G401 (cell line): ENCODE measurements around the gene HSPA4. TPM values are rescaled to one million over a fixed set of nuclear protein-coding genes. Genes with fewer than 3 reads are reported as not detected.

ENCODE experiments used
- DNase-seq: peaks from one replicate; pipeline ENCODE4 v3.0.0-alpha.2; 2015; ENCODE audit warnings: low spot score
- in situ Hi-C: cut with HindIII; loops from 2 replicates; pipeline ENCODE4 v1.10.0; 2016; ENCODE audit warnings: low sequenced_read_pairs, mixed read lengths
- total RNA-seq: library from RNA; depleted of rRNA; stranded (reverse); fragments of >200 nt; shearing (Covaris generic); gene quantifications from 2 replicates; pipeline ENCODE4 v1.2.3, GENCODE V29; 2014; rRNA removed

Gene HSPA4
- total RNA-seq, 1 experiment from 2014 or later: 267 TPM

DNA sequence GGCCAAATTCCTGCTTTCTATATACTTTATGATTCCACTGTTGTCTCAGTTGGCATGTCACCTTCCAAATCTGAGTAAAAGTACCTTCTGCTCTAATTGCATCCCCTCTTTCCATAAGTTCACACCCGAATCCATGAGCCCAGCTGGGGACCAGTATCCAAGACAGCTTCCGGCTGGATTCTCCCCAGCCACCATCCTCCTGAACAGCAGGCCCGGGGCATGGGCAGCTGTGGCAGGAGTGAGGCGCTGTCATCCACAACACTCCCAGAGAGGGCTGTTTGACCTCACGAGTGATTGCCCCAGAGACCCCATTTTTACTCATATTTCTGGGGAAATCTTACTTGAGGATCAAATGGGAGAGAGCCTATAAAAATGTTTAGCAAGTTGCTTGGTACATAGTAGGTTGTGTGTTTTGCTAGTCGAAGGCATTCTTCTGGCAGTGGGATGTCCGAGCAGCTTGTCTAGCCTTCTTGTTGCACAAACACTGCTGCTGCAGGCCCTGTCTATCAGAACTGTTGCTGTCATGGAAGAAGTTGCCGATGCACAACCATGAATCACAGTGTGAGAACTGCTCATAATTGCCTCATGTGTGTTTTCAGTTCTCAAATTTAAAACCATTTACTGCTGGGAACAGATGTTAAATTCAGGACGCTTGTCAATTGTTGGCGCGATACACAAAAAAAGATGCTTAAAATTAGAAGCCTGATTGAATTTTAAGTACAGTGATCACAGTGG, 93.8 kb downstream of the HSPA4 start:
- in situ Hi-C loops: no loop called here
- no peak for DNase-seq

- in situ Hi-C loops: no loop called here
- DNase-seq: no peak
These were observed 95.6 kb downstream of the HSPA4 start for GRCh38 chr5:133147411-133147810.

DNA sequence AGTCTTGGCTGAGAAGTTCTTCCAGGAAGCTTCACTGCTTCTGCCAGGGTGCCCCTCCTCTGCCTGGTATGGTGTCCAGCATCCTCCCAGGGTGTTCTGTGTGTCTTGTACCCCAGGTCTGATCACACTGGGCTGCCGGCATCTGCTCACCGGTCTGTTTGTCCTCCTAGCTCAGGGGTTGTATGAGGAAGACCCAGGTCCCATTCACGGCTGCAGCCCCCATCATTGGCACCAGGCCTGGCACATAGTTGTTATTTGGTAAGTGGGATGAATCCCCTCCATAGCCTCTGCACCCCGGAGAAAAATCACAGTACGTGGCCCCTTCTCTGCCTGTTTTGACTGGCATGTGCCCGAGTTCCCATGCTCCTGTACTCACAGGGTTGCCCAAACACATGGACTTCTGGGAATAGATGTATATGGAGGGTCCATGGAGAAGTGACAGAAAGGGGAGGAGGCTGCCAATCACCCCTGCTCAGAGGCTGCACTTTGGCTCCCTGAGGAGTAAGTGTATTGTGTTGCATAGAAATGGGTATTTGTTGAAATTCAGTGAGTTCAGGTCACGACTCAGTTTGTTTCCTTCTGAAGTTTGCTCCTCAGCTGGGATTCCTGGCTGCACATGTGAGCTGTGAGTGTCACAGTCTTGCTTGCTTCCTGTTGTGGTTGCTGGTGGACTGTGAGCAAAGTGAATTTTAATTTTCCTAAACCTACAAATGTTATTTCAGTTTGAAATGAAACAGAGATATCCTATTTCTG, 96.2 kb downstream of the HSPA4 start:
- no peak for DNase-seq
- in situ Hi-C loops: no loop called here

DNA sequence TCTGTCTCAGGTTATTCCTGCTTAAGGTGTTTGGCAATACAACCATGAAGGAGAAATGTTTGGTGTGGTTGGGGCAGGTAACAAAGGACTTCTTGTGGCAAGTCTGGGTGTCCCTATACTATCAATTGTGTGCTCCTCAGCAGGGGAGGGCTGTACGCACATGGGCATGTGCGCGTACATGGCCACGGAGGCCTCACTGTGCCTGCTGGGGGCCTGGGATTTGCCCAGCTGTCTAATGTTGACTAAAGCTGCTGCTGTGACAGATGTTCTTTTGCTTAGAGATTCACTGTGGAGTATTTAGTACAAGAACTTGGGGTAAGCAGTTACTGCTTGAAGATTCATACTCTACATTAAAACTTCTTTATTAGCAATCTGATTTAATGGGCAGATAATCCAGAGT, 97.5 kb downstream of the HSPA4 start:
- no peak for DNase-seq
- in situ Hi-C loops: no loop called here

DNA sequence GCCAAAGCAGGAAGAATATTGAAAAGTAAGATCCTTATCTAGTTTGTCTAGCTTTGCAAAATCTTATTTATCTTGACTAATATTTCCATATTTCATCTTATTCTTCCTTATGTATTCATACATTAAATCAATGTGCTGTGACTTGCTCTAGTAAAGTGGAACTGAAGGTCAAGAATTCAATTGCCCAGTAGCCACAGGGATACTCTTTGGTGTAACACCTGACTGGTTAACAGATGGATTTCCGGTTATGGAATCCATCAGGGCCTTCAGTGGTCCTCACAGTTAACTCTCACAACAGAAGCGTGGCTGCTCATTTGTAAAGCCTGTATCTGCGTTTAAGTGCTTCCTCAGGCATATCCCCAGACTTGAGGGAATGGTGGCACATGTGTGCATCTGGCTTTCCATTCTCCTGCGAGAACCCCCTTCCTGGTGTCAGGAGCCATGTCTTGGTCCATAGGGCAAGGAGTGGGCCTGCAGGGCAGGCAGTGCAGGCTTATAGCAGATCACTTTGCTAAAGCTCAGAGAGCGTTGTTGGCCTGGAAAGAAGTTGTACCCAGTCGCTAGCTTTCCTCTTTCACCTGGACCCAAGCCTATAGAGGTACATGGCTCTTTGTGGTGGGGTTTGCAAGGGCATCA, 99.2 kb downstream of the HSPA4 start:
- in situ Hi-C loops: no loop called here

DNA sequence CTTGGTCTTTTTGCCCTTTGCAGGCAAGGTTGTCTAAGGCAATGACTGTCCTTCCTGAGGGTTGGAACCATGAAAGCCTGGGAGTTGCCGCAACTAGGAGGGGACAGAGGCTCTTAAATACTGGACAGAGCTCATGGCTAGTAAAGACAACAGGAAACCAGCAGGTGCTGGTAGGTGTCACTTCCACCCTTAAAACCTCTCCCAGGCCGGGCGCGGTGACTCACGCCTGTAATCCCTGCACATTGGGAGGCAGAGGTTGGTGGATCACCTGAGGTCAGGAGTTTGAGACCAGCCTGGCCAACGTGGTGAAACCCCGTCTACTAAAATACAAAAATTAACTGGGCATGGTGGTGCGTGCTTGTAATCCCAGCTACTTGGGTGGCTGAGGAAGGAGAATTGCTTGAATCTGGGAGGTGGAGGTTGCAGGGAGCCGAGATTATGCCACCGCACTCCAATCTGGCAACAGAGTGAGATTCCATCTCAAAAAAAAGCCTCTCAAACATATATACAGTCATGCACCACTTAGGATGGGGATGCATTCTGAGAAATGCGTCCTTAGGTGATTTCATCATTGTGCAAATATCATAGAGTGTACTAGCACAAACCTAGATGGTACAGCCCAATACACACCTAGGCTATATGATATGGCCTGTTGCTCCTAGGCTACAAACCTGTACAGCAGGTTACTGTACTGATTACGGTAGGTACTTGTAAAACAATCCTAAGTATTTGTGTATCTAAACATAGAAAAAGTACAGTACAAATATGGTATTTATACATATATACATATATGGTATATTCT, 102.7 kb downstream of the HSPA4 start:
- in situ Hi-C loops: no loop called here
- no peak for DNase-seq

More for the DNA sequence above, 99.2 kb downstream of the HSPA4 start:
- no peak for DNase-seq

GRCh38 chr5:133155326-133155969, 103.6 kb downstream of the HSPA4 start:
- in situ Hi-C loops: no loop called here
- peak; percentile 1 for DNase-seq

Other genes with a start within 250 kb of the HSPA4 start
- 0.78 and 1.1 TPM in 2 replicates for gene SOWAHA, start 238.7 kb upstream of the HSPA4 start, total RNA-seq
- 3.1 and 5.9 TPM in 2 replicates for gene SHROOM1, start 221.4 kb upstream of the HSPA4 start, total RNA-seq
- 0.12 and 1.3 TPM in 2 replicates for gene GDF9, start 185.5 kb upstream of the HSPA4 start, total RNA-seq
- 108 and 215 TPM in 2 replicates for gene UQCRQ, start 185.4 kb upstream of the HSPA4 start, total RNA-seq
- gene LEAP2, start 178.3 kb upstream of the HSPA4 start, total RNA-seq: not detected in 2 replicates
- gene AFF4, start 88.4 kb upstream of the HSPA4 start, total RNA-seq: 19.5 and 21.3 TPM in 2 replicates
- gene ZCCHC10, start 25.5 kb upstream of the HSPA4 start, total RNA-seq: 17.7 and 26.2 TPM in 2 replicates